Stimulated activated CD4-positive, alpha-beta T cell treated with anti-CD3 and anti-CD28 coated beads, Interleukin-1b, Interleukin-23, amount 100 ng/mL, for 1 hour (primary cell): ENCODE results near the gene ORM1.
"Not testable (repeated sequence)": the region's sequence is repeated elsewhere in the genome, so short reads cannot be mapped to it uniquely, and the experiment has no call there.

Source experiments
- DNase-seq, 2 donors: peaks; one replicate each; pipeline ENCODE4 v3.0.0-alpha.2; 2020; ENCODE audit warnings: low read depth in 2 of 2

The ORM1 gene

DNA sequence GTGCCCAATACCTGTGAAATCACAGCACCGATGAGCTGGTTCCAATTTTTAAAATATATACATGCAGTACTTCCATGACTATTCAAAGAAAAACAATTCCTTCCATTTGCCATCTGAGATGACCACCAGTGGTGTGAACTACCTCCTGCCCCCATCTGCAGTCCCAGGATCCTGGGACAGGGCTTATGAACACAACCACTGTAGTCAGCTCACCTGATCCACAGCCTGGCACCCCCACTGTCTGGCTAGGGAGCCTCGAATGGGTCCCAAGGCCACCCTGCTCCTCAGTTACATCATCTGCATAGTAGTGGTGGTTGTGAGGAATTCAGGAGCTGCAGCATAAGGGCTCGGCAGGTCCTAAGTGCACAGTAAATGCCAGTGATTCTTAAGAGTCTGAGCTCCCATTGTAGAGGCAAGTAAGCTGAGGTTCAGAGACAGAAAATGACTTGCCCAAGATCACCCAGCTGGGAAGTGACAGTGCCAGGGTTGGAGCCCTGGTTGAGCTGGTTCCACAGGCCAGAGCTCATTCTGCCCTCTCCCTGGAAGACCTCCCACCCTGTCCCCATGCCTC, 2.9 kb downstream of the ORM1 start:
- DNase-seq, result not testable (repeated sequence)

DNA sequence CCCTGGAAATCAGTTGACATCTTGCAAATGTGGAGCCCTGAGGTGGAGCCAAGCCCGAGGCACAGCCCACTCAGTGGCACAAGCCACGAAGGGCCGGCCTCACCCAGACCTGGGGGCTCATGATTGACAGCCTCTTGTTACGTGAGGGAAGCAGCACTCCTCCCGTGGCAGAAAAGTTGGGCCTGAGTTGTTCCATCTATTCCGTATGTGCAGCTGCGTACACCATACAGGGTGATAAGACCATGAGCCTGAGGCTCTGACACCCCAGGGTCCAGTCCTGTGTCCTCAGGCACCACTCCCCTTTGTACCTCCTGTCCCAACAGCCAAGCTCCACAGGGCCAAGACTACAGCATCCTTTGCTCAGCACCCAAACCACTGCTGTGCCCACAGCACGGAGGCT, 4.9 kb downstream of the ORM1 start:
- no peak for DNase-seq

DNA sequence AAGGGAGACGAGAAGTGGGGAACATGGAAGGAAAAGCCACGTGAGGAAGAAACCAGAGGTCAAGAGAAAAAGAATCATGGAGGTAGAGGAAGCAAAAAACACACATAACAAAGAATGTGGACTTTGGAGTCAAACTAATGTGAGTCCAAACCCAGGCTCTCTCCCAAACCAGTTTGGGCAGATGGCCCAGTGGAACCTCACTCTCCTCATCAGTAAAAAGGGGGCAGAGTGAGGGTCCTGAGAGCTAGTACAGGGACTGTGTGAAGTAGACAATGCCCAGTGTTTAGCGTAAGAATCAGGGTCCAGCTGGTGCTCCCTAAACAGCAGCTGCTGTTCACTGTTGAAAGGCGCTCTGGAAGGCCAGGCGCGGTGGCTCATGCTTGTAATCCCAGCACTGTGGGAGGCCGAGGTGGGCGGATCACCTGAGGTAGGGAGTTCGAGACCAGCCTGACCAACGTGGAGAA, 5.5 kb downstream of the ORM1 start:
- not testable (repeated sequence) for DNase-seq

DNA sequence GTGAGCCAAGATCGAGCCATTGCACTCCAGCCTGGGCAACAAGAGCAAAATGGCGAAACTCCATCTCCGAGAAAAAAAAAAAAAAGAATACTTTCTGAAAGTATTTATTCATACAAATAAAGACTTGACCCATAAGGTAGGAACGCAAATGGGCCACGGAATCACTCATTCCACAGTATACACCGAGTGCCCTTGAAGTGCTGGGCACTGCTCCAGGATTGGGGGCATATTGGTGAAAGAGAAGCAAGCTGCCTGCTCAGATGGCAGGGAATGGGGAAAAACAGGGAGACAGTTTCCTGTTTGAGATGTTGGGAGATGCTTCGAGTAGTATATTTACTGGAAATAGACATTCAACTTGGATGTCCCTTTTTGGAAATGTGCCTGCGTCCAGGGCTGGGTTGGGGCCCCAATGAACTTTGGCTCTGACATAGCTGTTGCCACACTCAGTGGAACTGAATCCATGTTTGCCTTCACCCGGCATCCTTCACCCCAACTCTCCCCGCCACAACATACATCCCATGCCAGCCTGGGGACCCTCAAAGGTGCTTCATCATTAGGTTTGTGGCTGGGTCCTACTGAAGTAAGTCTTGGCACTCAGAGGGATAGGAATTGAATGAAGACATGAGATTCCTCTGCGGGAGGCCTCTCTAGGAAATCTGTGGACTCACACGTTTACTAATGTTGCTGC, 6.2 kb downstream of the ORM1 start:
- DNase-seq, result not testable (repeated sequence)

DNA sequence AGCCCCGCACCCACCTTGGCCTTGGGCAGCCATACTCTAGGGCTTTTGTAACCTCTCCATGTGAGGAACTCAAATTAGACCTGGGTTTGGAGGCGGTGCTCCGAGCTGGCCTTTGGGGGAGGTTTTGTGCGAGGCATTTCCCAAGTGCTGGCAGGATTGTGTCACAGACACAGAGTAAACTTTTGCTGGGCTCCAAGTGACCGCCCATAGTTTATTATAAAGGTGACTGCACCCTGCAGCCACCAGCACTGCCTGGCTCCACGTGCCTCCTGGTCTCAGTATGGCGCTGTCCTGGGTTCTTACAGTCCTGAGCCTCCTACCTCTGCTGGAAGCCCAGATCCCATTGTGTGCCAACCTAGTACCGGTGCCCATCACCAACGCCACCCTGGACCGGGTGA, 6.7 kb downstream of the ORM1 start, which contains the start of gene ORM2:
TSS of gene ORM2 (plus strand) at position 245 of the 398 bp plus-strand sequence. CDS start at position 281, 36 bp downstream.
- DNase-seq, result not testable (repeated sequence)

DNA sequence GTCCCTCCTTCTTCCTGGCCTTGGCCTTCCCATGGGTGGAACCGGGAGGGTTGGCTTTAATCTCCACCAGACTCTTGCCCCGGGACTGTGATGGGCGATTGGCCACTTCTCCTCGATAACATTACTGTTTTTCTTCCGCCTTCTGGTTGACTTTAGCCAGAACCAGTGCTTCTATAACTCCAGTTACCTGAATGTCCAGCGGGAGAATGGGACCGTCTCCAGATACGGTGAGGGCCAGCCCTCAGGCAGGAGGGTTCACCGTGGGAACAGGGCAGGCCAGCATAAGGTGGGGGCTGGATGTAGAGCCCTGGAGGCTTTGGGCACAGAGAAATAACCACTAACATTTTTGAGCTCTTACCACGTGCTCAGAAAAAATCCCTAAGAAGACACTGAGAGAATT, 7.7 kb downstream of the ORM1 start:
- no peak for DNase-seq

DNA sequence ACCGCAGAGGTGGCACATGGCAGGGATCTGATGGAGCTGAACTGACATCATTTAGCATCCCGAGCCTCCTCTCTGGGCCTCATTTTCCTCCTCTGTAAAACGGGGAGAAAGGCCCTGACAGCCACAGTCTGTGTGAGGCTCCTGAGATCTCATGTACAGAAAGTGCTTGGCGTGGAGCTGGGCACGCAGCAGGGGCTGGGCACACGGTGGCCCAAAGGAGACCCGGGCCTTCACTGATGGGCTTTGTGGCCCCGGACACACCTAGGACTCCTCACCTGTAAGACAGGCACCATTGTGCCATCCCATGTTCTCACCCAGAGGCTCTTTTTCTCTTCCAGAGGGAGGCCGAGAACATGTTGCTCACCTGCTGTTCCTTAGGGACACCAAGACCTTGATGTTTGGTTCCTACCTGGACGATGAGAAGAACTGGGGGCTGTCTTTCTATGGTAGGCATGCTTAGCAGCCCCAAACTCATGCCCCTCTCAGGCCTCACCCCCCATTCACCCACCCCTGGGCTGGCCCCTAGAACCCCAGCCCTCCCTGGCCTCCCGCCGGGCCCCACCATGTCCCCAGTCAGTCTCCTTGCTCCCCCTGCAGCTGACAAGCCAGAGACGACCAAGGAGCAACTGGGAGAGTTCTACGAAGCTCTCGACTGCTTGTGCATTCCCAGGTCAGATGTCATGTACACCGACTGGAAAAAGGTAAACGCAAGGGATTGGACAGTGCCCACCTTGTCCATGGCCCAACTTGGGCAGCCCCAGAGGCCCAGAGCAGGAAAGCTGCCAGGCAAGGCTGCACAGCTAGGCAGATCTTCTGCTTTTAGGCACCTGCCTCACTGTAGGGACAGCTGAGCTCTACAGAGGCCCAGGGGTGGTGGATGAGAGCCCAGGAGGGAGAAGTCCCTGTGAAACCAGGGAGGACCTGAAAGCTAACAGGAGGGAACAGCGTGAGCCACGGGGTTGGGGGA, 8.6 kb downstream of the ORM1 start:
- not testable (repeated sequence) for DNase-seq

DNA sequence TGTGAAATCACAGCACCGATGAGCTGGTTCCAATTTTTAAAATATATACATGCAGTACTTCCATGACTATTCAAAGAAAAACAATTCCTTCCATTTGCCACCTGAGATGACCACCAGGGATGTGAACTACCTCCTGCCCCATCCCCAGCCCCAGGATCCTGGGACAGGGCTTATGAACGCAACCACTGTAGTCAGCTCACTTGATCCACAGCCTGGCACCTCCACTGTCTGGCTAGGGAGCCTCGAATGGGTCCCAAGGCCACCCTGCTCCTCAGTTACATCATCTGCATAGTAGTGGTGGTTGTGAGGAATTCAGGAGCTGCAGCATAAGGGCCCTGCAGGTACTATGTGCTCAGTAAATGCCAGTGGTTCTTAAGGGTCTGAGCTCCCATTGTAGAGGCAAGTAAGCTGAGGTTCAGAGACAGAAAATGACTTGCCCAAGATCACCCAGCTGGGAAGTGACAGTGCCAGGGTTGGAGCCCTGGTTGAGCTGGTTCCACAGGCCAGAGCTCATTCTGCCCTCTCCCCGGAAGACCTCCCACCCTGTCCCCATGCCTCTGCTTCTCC, 9.7 kb downstream of the ORM1 start:
- not testable (repeated sequence) for DNase-seq

DNA sequence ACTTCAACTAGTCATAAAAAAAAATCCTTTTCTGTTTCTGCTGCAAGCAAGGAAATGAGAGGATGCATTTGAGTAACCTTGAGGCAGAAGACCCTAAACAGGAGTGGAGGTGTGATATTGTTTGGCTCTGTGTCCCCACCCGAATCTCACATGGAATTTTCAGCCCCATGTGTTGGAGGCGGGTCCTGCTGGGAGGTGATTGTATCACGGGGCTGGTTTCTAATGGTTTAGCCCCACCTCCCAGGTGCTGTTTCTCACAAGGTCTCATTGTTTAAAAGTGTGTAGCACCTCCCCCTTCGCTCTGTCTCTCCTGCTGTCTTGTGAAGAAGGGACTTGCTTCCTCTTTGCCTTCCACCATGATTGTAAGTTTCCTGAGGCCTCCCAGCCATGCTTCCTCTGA, 10.8 kb downstream of the ORM1 start:
- DNase-seq, result not testable (repeated sequence)

DNA sequence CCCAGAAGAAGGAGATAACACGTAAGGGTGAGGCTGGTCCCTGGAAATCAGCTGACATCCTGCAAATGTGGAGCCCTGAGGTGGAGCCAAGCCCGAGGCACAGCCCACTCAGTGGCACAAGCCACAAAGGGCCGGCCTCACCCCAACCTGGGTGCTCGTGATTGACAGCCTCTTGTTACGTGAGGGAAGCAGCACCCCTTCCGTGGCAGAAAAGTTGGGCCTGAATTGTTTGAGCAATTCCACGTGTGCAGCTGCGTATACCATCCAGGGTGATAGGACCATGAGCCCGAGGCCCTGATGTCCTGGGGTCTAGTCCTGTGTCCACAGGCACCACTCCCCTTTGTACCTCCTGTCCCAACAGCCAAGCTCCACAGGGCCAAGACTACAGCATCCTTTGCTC, 11.6 kb downstream of the ORM1 start:
- DNase-seq, result no peak

DNA sequence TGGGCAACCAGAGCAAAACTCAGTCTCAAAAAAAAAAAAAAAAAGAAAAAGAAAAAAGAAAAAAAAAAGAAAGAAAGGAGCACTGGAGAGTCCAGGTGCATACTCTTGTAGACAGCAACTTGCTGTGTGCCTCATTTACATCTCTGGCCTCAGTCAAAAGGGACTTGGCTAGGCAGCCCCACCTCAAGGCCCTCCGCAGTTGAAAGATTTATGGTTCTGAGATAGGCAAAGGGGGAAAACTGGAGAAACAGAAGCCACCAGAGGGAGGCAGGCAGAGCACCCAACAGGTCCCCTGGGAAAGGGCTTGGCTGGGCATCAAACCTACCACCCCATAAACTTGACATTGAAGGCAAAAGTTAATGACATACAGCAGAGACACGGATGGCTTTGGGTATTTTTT, 12.8 kb downstream of the ORM1 start:
- no peak for DNase-seq

DNA sequence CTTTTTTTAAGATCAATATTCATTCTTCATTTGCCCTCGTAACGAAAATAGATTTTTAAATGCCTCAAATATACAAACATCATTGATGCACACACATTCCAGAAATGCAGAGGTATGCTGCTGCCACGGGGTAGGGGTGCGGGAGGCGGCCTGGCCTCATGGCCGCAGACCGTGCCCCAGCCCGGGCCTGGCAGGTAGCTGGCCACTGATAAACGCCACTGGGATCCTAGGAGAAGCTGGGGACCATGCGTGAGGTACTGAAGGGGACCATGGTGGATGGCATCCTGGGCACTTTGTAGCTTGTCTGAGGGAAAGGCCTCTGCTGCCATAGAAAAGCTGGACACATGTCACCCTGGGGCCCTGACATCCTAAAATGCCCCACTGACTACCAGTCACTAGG, 13.3 kb downstream of the ORM1 start:
- no peak for DNase-seq

DNA sequence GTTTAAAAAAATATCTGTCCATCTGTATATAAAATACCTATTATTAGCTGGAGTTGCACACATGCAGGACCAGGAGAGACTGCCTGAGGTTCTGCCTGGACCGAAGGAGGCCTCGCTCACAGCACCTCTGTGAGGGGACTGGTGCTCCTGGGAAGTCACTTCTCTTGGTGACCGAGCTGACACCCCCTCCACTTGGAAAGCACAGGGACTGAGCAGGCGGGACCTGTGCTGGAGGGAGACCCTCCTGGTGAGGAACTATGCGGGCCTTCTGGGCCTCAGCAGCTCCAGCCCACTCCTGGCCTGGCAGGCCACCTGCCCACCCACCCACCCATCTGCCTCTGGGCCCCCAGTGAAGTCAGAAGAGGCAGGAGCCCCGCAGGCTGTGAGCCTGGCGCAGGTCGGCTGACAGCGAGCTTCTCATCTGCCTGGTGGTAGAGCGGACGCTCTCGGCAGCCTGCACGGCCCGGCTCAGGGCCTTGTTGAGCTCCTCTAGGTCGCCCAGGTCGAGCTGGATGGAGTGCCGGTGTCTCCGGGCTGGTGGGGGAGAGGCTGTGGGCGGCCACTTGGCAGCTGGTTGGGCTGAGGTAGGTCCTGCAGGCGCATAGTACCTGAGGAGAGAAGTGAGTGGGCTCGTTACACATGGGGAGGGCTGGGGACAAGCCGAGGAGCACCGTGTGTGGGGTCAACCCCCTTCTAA, 13.9 kb downstream of the ORM1 start:
- no peak for DNase-seq

DNA sequence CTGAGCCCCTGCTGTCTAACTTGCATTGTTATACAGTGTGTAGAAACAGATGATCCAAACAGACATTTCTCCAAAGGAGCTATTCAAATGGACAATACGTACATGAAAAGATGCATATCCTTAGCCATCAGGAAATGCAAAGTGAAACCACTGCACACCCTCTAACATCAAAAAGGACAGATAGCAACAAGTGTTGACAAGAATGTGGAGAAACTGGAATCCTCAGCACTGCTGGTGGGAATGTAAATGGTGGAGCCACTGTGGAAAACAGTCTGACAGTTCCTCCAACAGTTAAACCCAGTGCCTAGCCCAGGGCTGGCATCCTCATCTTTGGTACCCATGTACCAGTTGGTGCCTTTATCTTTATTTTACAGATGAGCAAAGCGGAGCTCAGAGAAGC, 15.3 kb downstream of the ORM1 start:
- no peak for DNase-seq

DNA sequence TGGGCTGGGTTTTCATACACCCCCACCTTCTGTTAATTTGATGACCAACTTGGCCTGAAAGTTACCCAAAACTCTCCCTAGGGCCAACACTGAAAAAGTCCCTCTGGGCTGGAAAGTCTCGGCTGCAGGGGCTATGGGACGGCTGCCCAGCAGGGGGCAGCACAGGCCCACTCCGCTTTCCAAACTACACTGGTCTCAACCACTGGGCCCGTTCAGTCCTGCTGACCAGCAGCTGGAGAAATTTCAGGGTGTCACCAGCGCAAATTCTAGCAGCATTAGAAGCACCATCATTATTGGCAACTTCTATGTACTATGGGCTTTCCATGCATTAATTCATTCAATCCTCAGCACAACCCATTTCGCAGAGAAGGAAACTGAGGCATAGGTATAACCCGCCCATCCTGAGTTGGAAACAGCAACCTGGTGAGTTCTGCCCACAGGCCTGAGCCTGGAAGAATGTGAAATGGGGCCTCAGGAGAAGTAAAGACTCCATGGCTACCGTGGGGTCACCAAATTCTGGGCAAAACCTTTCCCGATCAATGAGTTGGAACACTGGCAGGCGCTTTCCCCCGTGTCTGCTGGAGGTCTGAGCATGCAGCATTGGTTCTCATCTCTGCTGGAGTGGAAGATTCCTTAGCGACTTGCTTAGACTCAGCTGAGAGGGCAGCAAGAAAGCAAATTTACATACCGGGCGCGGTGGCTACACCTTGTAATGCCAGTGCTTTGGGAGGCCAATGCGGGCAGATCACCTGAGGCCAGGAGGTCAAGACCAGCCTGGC, 16.4 kb downstream of the ORM1 start:
- peak; percentile 15 to 49 for DNase-seq

DNA sequence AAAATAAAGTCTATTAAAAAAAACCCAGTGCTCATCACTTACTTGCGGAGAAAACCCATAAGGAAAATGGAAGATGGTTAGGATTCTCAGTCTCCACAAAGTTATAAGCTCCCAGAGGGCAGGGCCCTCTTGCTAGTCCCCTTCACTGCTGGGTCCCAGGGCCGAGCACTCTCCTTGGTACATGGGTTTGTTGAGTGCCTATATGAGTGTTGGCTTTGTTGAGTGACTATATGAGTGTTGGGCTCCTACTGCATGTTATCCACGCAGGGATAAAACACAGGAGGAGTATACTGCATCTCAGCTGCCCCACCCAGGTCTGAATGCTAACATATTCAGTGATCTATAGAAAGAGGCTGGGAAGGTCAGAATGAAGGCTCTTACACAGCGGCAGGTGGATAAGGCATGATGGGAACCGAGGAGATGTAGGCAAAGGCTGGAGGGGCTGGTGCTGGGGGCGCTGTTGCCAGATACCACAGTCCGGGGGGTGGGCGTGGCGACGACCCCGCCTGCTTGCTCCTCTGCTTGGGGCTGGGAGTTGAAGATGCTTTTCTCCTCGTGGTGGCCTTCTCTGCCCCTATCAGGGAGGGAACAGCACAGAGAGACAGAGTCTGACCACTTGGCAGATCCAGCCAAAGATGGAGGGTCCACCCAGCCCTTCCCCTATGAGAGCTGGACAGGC, 18.4 kb downstream of the ORM1 start:
- no peak for DNase-seq

DNA sequence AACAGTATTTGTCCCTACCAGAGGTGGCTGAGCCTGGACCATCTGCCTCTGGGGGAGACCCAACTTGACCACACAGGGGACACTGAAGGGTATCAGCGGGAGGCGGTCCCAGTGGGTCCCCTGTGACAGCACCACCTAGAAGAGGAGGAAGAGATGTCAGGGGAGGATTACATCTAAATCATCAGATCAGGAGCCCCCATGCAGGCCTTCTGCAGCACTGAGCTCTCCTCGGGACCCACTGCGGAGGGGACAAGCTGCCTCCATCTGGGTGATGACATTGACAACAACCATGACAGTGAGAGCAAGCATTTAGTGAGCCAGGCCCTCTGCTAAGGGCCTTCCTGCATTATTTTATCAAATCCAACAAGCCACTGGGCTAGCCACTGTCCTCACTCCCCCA, 19.1 kb downstream of the ORM1 start:
- no peak for DNase-seq

DNA sequence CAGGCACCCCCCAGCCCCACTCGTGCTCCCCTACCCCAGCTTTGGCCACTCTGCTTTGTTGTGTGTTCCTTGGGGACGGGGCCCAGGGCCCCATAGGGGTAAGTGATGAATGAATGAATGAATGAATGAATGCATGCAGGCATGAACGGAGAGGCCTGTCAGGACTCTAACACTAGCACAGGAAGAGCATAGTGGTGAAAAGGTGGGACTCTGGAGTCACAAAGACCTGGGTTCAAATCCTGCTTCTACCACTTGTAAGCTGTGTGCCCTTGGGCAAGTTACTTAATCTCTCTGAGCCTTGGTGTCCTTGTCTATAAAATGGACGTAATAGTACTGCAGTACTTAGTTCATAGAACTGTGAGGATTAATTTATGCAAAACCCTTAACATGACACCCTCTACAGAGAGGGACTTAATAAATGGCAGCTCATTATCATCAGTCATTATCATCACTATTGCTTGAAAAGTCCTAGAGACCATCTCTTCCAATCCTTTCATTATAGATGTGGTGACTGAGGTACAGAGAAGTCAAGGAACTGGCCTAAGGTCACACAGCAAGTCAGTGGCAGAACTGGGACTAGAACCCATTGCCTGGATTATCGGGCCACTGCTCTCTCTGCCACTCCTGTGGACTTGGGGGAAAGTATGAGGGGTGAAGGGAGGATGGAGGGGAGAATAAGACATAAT, 20.0 kb downstream of the ORM1 start:
- no peak for DNase-seq

DNA sequence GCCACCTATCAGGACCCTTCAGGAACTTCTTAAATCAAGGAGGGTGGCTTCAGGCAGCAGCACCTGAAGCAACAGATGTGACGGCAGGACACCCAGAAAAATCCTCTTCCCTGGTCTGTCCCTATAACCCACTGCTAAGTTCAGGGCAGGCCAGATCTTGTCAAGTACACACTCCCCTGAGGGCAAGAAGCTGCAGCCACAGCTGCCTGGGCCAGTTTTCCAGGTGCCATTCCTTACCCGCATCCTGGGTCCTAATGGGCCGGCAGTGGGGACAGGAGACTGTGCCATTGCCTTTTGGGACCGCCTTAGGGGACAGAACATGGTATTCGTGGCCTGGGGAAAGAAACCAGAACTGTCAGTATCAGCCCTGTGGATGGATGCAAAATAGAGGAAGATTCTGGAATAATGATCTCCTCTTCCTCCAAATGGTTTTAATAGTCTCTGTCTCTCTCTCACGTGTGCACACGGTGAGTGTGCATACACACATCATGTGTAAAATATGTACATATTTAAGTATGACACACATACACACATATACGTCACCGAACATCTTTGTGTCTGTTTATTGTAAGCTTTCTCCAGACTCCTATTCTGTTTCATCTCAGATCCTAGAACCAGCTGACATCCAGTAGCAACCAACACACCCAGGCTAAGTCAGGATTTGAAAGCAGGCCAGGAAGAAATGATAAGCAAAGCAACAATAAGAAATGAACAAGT, 20.7 kb downstream of the ORM1 start:
- no peak for DNase-seq
